Tibial nerve (tissue), 4 donors: ENCODE measurements around the gene CTAGE9. TPM values are rescaled to one million over a fixed set of nuclear protein-coding genes. Genes with fewer than 3 reads are reported as not detected.
"Not testable (repeated sequence)": the region's sequence is repeated elsewhere in the genome, so short reads cannot be mapped to it uniquely, and the experiment has no call there.

ENCODE experiments used
- DNase-seq, 2 donors: peaks; one replicate each; pipeline ENCODE4 v3.0.0-alpha.2; 2019; ENCODE audit warnings: low spot score in 2 of 2
- H3K27ac ChIP-seq, 4 donors: fragments of 200-600 bp; sonication (generic) in 3 of 4; one replicate each; pipeline ENCODE4 v1.5.1; 2017 to 2019; ENCODE audit warnings: mild to moderate bottlenecking in 1 of 4
- H3K27me3 ChIP-seq, 2 donors: fragments of 200-600 bp; sonication (generic) in 1 of 2; one replicate each; pipeline versions ENCODE4 v1.5.1 to v1.6.0; 2017 to 2019
- H3K36me3 ChIP-seq, 3 donors: fragments of 200-600 bp; sonication (generic); one replicate each; pipeline ENCODE4 v1.5.1; 2018 to 2019
- H3K4me1 ChIP-seq, 4 donors: fragments of 200-600 bp; sonication (generic) in 3 of 4; one replicate each; pipeline ENCODE4 v1.5.1; 2017 to 2019
- H3K4me3 ChIP-seq, 4 donors: fragments of 200-600 bp; sonication (generic) in 3 of 4; one replicate each; pipeline ENCODE4 v1.5.1; 2017 to 2019; ENCODE audit warnings: mild to moderate bottlenecking in 1 of 4, moderate library complexity in 1 of 4
- H3K9me3 ChIP-seq, 4 donors: fragments of 200-600 bp; sonication (generic) in 3 of 4; one replicate each; pipeline ENCODE4 v1.5.1; 2017 to 2019
- EP300 ChIP-seq, 2 donors: sonication (generic); formaldehyde crosslinking; IDR thresholded peaks; one replicate each; pipeline ENCODE4 v1.6.1; 2017; ENCODE audit warnings: antibody characterized with exemption in 2 of 2, mild to moderate bottlenecking in 1 of 2
- POLR2A ChIP-seq, 2 donors: fragments of 450-650 bp; IDR thresholded peaks; one replicate each; pipeline ENCODE4 v1.6.1; 2017; ENCODE audit warnings: antibody characterized with exemption in 2 of 2, mild to moderate bottlenecking in 2 of 2, moderate library complexity in 2 of 2
- WGBS, 2 donors: methylation state at CpG; one replicate each; pipeline ENCODE4 v1.1.5; 2018; 5-methylcytosine and 5-hydroxymethylcytosine counted together
- total RNA-seq, 4 donors: library from RNA; depleted of rRNA; stranded (reverse); fragments of >200 nt; gene quantifications; one replicate each; pipeline ENCODE4 v1.1.0, GENCODE V29; 2016
- TF ChIP-seq, protein P1 (sequence below), 5 experiments: fragments of 200-600 bp in 3 of 5; fragments of 450-650 bp in 2 of 5; sonication (generic) in 3 of 5; IDR thresholded peaks; one replicate each; pipeline ENCODE4 v1.5.1; 2016 to 2019; ENCODE audit warnings: antibody characterized with exemption in 5 of 5, mild to moderate bottlenecking in 3 of 5, moderate library complexity in 2 of 5

CTAGE9 gene, protein sequence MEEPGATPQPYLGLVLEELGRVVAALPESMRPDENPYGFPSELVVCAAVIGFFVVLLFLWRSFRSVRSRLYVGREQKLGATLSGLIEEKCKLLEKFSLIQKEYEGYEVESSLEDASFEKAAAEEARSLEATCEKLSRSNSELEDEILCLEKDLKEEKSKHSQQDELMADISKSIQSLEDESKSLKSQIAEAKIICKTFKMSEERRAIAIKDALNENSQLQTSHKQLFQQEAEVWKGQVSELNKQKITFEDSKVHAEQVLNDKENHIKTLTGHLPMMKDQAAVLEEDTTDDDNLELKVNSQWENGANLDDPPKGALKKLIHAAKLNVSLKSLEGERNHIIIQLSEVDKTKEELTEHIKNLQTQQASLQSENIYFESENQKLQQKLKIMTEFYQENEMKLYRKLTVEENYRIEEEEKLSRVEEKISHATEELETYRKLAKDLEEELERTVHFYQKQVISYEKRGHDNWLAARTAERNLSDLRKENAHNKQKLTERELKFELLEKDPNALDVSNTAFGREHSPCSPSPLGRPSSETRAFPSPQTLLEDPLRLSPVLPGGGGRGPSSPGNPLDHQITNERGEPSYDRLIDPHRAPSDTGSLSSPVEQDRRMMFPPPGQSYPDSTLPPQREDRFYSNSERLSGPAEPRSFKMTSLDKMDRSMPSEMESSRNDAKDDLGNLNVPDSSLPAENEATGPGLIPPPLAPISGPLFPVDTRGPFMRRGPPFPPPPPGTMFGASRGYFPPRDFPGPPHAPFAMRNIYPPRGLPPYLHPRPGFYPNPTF
- not detected for total RNA-seq

DNA sequence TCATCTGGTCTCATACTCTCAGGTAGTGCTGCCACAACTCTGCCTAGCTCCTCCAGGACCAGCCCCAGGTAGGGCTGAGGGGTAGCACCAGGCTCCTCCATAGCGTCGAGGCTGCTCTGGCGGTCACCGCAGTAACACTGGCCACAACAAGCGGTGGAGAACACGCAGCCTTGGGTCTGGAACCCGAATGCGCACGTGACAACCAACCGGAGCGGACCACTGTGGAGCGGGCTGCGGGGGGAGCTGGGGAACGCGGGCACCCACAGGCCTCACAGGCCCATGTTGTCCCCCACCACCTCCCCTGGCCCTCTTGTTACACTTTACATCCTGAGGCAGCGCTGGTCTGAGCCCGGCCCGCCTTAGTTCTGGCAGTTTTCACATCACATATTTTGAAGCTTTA, at the start of gene CTAGE9:
Gene CTAGE9 (minus strand): TSS at position 101 of the 400 bp plus-strand sequence. CDS start 0 bp downstream, at position 101.
- not testable (repeated sequence) for H3K4me1 ChIP-seq
- 95 to 98% methylated on average over 7 to 12 of the region's 18 CpGs for WGBS, 2 donors

DNA sequence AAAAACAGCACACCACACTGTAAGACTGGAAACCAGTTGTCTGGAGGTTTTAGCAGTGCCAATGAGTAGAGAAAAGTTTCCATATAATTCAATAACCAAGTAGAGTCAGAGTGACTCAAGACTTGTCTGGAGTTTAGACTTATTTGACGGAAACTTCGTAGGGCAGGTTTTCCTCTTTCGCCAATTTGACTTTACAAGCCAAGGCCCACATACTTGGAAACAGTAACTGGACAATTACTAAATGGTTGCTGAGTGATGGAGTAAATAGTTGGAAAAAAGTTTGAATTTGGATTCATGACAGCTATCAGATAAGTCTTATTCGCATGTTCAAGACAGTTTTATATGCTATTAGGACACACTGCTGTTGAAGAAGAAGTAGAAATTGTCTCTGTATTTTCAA, 48.1 kb upstream of the CTAGE9 start:
- Histone ChIP-seq H3K27me3 (no peaks in the 10 kb centered on the region), H3K36me3 (no peaks in the 10 kb centered on the region), H3K4me1 (peaks cover 0 to 11% (median 7%) of the 10 kb centered on the region in 4 donors), H3K9me3 (no peaks in the 10 kb centered on the region), H3K4me3 (no peak overlapping the region), H3K27ac (no peak overlapping the region)
- DNase-seq, result no peak
- TF ChIP-seq, protein P1, sequence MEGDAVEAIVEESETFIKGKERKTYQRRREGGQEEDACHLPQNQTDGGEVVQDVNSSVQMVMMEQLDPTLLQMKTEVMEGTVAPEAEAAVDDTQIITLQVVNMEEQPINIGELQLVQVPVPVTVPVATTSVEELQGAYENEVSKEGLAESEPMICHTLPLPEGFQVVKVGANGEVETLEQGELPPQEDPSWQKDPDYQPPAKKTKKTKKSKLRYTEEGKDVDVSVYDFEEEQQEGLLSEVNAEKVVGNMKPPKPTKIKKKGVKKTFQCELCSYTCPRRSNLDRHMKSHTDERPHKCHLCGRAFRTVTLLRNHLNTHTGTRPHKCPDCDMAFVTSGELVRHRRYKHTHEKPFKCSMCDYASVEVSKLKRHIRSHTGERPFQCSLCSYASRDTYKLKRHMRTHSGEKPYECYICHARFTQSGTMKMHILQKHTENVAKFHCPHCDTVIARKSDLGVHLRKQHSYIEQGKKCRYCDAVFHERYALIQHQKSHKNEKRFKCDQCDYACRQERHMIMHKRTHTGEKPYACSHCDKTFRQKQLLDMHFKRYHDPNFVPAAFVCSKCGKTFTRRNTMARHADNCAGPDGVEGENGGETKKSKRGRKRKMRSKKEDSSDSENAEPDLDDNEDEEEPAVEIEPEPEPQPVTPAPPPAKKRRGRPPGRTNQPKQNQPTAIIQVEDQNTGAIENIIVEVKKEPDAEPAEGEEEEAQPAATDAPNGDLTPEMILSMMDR (IDR thresholded peaks at IDR 0.05), result no peak
- TF ChIP-seq EP300 (IDR thresholded peaks at IDR 0.05) (no peak), POLR2A (IDR thresholded peaks at IDR 0.05) (no peak)
- 65 to 79% methylated on average over 4 of the region's 4 CpGs for WGBS, 2 donors

More for the DNA sequence above, at the start of gene CTAGE9:
- H3K36me3 ChIP-seq, H3K9me3 ChIP-seq, H3K27ac ChIP-seq, DNase-seq, H3K27me3 ChIP-seq, H3K4me3 ChIP-seq: not testable (repeated sequence)

DNA sequence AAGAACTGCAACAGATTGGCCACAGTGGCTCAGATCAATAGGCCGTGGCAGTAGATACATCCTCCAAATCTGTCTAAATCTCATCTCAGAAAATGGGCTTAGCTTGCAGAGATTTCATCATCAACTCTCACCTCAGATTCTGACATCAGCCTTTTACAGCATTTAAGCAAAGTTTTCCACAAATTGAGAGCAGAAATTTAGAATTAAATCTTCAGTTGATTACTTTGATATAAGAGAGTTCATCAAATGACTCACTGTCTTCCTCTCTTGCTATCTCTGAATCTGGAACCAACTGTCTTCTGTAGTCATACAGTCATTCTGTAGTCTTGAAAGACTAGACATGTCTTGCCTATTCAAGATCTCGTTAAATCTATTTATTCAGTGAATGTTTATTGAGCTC, 45.2 kb upstream of the CTAGE9 start:
- TF ChIP-seq EP300 (IDR thresholded peaks at IDR 0.05) (no peak), POLR2A (IDR thresholded peaks at IDR 0.05) (no peak)
- TF ChIP-seq, protein P1 (IDR thresholded peaks at IDR 0.05), result no peak
- Histone ChIP-seq H3K4me1 (peaks cover 0 to 10% (median 7%) of the 10 kb centered on the region in 4 donors), H3K27me3 (no peaks in the 10 kb centered on the region), H3K9me3 (no peaks in the 10 kb centered on the region), H3K27ac (no peak overlapping the region), H3K4me3 (no peak overlapping the region), H3K36me3 (no peaks in the 10 kb centered on the region)
- 91 to 99% methylated on average over 2 of the region's 2 CpGs for WGBS, 2 donors
- DNase-seq, result no peak

DNA sequence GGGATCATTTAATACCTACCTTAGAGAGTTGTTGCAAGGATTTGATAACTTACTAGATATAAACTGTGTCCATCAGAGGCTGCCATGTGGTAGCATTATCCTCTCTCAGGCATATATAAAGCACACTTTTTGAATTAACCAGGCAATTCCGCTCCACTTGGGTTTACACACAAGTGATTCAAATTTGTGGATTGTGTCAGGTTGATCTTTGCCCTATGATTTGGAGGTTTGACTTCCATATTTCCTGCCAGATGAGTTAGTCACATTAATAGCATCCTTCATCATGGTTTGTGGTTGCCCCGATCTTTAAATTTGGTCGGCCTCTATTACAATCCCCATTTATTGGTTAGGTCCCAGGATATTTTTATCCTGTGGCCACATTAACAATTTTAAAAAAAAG, 44.8 kb upstream of the CTAGE9 start:
- 75 to 93% methylated on average over 3 of the region's 3 CpGs for WGBS, 2 donors
- no peak overlapping the region for H3K4me3 ChIP-seq
- H3K27ac ChIP-seq, result no peak overlapping the region
- peaks cover 0 to 10% (median 6%) of the 10 kb centered on the region in 4 donors for H3K4me1 ChIP-seq
- TF ChIP-seq POLR2A (IDR thresholded peaks at IDR 0.05) (no peak), EP300 (IDR thresholded peaks at IDR 0.05) (no peak)
- TF ChIP-seq, protein P1 (IDR thresholded peaks at IDR 0.05), result no peak
- H3K9me3 ChIP-seq, result no peaks in the 10 kb centered on the region
- no peaks in the 10 kb centered on the region for H3K27me3 ChIP-seq
- DNase-seq, result no peak
- H3K36me3 ChIP-seq, result no peaks in the 10 kb centered on the region

DNA sequence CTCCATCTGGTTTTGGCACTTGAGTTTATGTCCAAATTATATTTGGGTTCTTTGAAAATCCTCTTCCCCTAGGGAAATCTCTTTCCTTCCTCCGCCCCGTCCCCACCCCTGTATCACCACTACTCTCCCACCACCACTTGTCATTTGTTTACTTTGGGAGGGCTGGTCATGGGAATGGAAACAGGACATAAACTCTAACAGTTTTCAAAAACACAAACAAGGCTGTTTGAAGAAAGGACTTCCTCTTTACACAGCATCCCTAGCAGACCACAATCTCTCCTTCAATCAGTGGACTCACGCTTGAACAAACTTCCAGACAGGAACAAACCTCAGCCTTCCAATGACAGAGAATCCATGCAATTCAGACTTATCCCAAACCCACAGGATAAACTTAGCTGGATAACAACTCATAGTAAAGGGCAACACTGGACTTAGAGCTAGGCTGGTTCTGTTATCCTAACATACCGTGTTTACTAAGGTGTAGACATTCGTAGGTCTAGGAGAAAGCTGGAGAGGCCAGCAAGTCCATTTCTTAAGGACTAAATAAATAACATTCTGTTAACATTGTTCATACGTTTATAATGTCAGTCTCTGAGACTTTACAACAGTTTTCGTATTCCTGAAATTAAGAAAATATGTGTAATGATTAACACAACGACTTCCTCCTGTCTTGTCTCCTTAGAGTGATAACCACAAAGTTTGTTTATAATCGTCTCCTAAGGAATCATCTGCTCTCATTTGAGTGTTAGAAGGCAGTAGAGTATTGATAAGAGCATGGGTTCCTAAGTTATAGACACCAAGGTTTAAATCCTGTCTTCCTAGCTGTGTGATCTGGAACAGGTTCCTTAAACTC, 44.1 kb upstream of the CTAGE9 start:
- 65 to 75% methylated on average over 9 of the region's 9 CpGs for WGBS, 2 donors
- no peak overlapping the region for H3K27ac ChIP-seq

More for the DNA sequence above, 44.1 kb upstream of the CTAGE9 start:
- Histone ChIP-seq H3K27me3 (no peaks in the 10 kb centered on the region), H3K9me3 (no peaks in the 10 kb centered on the region), H3K4me1 (peaks cover 0 to 6% (median under 1%) of the 10 kb centered on the region in 4 donors), H3K36me3 (no peaks in the 10 kb centered on the region), H3K4me3 (no peak overlapping the region)
- no peak for DNase-seq
- TF ChIP-seq POLR2A (IDR thresholded peaks at IDR 0.05) (no peak), EP300 (IDR thresholded peaks at IDR 0.05) (no peak)
- TF ChIP-seq, protein P1 (IDR thresholded peaks at IDR 0.05), result no peak
